Measurements from ENCODE around the gene HMGCR.

Gene HMGCR

DNA sequence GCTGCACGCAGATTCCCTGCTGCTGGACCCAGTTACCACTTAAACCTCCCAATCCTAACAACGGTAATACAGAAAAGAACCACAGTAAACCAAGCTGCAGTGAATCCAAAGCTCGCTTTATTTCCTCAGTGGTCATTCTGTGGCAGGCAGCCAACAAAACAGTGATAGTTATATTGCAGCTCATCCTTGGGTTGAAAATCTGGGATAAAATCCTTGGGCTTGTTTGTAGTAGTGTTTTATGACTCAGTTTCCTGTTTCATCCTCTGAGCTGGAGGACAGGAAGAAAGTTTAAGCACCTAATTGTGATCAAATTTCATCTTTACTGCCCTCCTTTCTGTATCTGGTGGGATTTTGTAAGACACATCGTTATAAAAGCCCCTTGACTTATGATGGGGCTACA, 31.4 kb downstream of the HMGCR start:
- H3K27ac ChIP-seq = no peak overlapping the region
- TF ChIP-seq, protein P1, sequence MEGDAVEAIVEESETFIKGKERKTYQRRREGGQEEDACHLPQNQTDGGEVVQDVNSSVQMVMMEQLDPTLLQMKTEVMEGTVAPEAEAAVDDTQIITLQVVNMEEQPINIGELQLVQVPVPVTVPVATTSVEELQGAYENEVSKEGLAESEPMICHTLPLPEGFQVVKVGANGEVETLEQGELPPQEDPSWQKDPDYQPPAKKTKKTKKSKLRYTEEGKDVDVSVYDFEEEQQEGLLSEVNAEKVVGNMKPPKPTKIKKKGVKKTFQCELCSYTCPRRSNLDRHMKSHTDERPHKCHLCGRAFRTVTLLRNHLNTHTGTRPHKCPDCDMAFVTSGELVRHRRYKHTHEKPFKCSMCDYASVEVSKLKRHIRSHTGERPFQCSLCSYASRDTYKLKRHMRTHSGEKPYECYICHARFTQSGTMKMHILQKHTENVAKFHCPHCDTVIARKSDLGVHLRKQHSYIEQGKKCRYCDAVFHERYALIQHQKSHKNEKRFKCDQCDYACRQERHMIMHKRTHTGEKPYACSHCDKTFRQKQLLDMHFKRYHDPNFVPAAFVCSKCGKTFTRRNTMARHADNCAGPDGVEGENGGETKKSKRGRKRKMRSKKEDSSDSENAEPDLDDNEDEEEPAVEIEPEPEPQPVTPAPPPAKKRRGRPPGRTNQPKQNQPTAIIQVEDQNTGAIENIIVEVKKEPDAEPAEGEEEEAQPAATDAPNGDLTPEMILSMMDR (IDR thresholded peaks at IDR 0.05) = no peak
- no peaks in the 10 kb centered on the region for H3K9me3 ChIP-seq
- DNase-seq = no peak
- H3K36me3 ChIP-seq = no peaks in the 10 kb centered on the region
- no peak overlapping the region for H3K4me3 ChIP-seq
- no peaks in the 10 kb centered on the region for H3K27me3 ChIP-seq
- intact Hi-C loops (cut with DNase I; ENCODE audit: low total_unique reads) = no loop called here
- no peaks in the 10 kb centered on the region for H3K4me1 ChIP-seq

DNA sequence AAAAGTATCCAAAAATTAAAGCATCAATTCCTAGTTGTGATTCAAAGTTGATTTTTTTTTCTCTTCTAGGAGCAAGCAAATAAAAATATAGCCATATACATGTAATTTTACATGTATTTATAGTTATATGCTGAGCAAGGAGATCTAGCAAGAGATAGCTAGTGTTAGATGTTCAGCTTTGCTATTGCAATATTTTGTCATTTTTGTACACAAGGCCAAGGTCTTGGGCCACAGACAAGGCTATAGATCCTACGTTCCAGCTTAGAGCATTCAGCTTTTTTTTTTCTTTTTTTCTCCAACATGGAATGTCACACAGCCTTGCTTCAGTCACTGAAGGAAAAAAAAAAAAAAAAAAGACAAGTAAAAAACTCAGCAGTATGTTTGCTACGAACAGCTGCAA, 36.8 kb downstream of the HMGCR start:
- TF ChIP-seq, protein P1 (IDR thresholded peaks at IDR 0.05) = no peak
- peaks cover 7 to 37% (median 25%) of the 10 kb centered on the region in 3 donors for H3K36me3 ChIP-seq
- no peak for DNase-seq
- H3K27ac ChIP-seq = no peak overlapping the region
- intact Hi-C loops (cut with DNase I; ENCODE audit: low total_unique reads) = no loop called here
- H3K4me1 ChIP-seq = no peaks in the 10 kb centered on the region
- H3K27me3 ChIP-seq = no peaks in the 10 kb centered on the region
- no peaks in the 10 kb centered on the region for H3K9me3 ChIP-seq
- H3K4me3 ChIP-seq = no peak overlapping the region

DNA sequence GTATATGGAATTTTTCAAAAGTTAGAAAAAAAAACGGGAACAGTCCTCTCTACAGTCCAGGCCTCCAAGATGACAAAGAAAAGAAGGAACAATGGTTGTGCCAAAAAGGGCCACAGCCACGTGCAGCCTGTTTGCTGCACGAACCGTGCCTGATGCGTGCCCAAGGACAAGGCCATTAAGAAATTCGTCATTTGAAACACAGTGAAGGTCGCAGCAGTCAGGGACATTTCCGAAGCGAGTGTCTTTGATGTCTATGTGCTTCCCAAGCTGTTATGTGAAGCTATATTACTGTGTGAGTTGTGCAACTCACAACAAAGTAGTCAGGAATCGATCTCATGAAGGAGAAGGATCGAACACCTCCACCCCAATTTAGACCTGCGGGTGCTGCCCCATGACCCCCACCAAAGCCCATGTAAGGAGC, 37.4 kb downstream of the HMGCR start:
- Histone ChIP-seq H3K4me3 (no peak overlapping the region), H3K27ac (no peak overlapping the region), H3K27me3 (no peaks in the 10 kb centered on the region), H3K9me3 (no peaks in the 10 kb centered on the region), H3K36me3 (peaks cover 9 to 43% (median 30%) of the 10 kb centered on the region in 3 donors), H3K4me1 (no peaks in the 10 kb centered on the region)
- TF ChIP-seq, protein P1 (IDR thresholded peaks at IDR 0.05) = no peak
- DNase-seq = no peak
- intact Hi-C loops (cut with DNase I; ENCODE audit: low total_unique reads) = no loop called here

DNA sequence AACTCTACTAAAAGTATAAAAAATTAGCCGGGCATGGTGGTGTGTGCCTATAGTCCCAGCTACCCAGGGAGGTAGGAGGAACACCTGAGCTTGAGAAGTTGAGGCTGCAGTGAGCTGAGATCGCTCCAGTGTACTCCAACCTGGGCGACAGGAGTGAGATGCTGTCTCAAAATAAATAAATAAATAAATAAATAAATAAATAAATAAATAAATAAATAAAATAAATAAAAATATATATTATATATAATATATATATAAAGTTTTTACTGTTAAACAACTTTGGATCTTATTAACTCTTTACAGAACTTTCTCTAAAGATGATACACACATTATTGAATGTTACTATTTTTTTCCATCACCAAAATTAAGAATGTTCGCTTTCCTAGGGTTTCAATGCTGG, 38.4 kb downstream of the HMGCR start:
- Histone ChIP-seq H3K4me3 (no peak overlapping the region), H3K27me3 (no peaks in the 10 kb centered on the region), H3K4me1 (no peaks in the 10 kb centered on the region), H3K36me3 (peaks cover 18 to 53% (median 40%) of the 10 kb centered on the region in 3 donors), H3K27ac (no peak overlapping the region), H3K9me3 (no peaks in the 10 kb centered on the region)
- TF ChIP-seq, protein P1 (IDR thresholded peaks at IDR 0.05) = no peak
- intact Hi-C loops (cut with DNase I; ENCODE audit: low total_unique reads) = no loop called here
- DNase-seq = no peak

DNA sequence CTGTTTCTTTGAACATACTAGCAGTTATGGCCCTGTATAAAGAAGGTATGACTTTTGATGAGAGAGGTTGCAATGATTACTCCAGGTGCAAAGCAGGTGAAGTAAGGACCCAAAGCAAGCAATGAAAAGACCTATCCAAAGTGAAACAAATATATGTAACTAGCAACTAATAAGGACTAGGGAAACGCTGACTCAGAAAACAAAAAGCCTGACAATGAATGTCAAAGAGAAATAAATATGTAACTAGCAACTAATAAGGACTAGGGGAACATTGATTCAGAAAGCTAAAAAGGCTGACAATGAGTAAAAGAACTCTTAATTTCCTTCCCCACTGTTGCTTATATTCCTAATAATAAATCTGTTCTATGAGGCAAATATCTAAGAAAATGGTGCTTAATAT, 43.1 kb downstream of the HMGCR start:
- H3K27ac ChIP-seq = no peak overlapping the region
- no peak overlapping the region for H3K4me3 ChIP-seq
- no peaks in the 10 kb centered on the region for H3K9me3 ChIP-seq
- H3K4me1 ChIP-seq = no peaks in the 10 kb centered on the region
- no peaks in the 10 kb centered on the region for H3K27me3 ChIP-seq
- TF ChIP-seq, protein P1 (IDR thresholded peaks at IDR 0.05) = no peak
- no peak for DNase-seq
- H3K36me3 ChIP-seq = peaks cover 33 to 71% (median 58%) of the 10 kb centered on the region in 3 donors
- intact Hi-C loops (cut with DNase I; ENCODE audit: low total_unique reads) = no loop called here

DNA sequence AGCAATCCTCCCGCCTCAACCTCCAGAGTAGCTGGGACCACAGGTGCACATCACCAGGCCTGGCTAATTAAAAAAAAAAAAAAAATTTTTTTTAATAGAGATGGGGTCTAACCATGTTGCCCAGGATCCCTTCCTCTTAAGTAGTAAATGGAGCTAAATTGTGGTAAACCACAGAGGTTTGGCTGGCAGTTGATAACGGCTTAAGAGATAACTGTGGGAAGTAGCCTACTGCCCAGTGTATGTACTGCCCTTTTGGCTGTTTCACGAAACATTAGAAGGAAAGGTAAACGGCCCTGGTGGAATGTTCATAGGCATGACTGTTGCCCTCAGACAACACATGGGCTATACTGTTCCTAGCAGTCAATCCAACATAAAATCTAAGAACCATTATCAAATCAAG, 44.4 kb downstream of the HMGCR start:
- H3K4me3 ChIP-seq = no peak overlapping the region
- TF ChIP-seq, protein P1 (IDR thresholded peaks at IDR 0.05) = no peak
- no peaks in the 10 kb centered on the region for H3K4me1 ChIP-seq
- intact Hi-C loops (cut with DNase I; ENCODE audit: low total_unique reads) = no loop called here
- peaks cover 39 to 76% (median 63%) of the 10 kb centered on the region in 3 donors for H3K36me3 ChIP-seq
- H3K27ac ChIP-seq = no peak overlapping the region
- no peak for DNase-seq
- no peaks in the 10 kb centered on the region for H3K9me3 ChIP-seq
- no peaks in the 10 kb centered on the region for H3K27me3 ChIP-seq

Data from tibial artery (tissue), 4 donors.